Measurements from ENCODE around the gene CERS3. TPM values are rescaled to one million over a fixed set of nuclear protein-coding genes. Genes with fewer than 3 reads are reported as not detected.

Gene CERS3
- total and polyA plus RNA-seq, 4 donors: not detected

DNA sequence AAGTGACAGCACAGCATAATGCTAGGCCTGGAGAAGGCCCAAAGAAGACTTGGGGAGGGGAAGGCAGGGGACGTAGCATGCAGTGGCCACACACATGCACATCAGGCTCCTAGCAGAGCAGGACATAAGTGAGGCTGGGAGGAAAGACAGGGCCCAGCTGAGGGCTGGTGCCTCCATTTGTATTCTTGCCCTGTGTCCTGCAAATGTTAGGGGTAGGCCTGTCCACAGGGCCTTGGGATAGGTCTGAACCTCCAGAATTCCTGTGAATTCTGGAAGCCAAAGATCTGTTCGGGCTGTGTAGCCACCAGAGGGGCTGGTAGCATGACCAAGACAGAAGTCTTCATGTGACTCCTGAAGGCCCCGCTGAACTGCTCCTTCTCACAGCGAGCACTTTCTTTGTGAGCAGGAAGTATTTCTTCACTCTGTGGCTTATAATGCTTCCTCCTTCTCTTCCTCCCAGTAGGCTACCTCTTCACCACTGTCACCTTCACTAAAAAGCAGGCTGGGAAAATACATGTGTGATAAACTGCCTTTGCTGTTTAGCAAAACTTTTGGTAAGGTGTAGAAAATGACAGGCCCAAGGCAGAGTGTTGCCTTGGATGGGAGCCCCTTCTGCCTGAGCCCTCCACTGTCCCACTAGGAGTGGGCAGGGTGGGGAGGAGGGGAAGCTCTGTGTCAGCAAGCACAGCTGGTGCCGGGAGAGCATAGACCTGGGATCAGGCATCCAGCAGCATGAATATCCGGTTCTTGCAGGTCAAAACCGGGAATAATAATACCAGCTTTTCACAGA, 8.4 kb downstream of the CERS3 start:
- TF ChIP-seq JUND (IDR thresholded peaks at IDR 0.05) (no peak), GABPA (IDR thresholded peaks at IDR 0.05 in 1 of 2, conservative IDR thresholded peaks at IDR 0.05 in 1 of 2) (no peak), EGR1 (IDR thresholded peaks at IDR 0.05; ENCODE audit: low read depth in 2 of 2) (no peak), MAX (IDR thresholded peaks at IDR 0.05) (no peak), CTCF (IDR thresholded peaks at IDR 0.05; ENCODE audit: low read depth, low read length, missing input control) (no peak), FOXA1 (IDR thresholded peaks at IDR 0.05) (no peak), RXRA (IDR thresholded peaks at IDR 0.05) (no peak), RAD21 (IDR thresholded peaks at IDR 0.05) (no peak), HNF4G (IDR thresholded peaks at IDR 0.05) (no peak), HNF4A (conservative IDR thresholded peaks at IDR 0.05) (no peak), REST (IDR thresholded peaks at IDR 0.05) (no peak), SP1 (IDR thresholded peaks at IDR 0.05) (no peak), FOXA2 (IDR thresholded peaks at IDR 0.05) (no peak), NR2F2 (IDR thresholded peaks at IDR 0.05) (no peak), TAF1 (conservative IDR thresholded peaks at IDR 0.05) (no peak), YY1 (IDR thresholded peaks at IDR 0.05) (no peak)
- TF ChIP-seq, protein P1, sequence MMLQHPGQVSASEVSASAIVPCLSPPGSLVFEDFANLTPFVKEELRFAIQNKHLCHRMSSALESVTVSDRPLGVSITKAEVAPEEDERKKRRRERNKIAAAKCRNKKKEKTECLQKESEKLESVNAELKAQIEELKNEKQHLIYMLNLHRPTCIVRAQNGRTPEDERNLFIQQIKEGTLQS (IDR thresholded peaks at IDR 0.05): no peak
- TF ChIP-seq, protein P2, sequence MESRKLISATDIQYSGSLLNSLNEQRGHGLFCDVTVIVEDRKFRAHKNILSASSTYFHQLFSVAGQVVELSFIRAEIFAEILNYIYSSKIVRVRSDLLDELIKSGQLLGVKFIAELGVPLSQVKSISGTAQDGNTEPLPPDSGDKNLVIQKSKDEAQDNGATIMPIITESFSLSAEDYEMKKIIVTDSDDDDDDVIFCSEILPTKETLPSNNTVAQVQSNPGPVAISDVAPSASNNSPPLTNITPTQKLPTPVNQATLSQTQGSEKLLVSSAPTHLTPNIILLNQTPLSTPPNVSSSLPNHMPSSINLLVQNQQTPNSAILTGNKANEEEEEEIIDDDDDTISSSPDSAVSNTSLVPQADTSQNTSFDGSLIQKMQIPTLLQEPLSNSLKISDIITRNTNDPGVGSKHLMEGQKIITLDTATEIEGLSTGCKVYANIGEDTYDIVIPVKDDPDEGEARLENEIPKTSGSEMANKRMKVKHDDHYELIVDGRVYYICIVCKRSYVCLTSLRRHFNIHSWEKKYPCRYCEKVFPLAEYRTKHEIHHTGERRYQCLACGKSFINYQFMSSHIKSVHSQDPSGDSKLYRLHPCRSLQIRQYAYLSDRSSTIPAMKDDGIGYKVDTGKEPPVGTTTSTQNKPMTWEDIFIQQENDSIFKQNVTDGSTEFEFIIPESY (IDR thresholded peaks at IDR 0.05): no peak
- H3K4me1 ChIP-seq (ENCODE audit: control insufficient read depth in 4 of 4, insufficient read depth in 4 of 4, low read length in 3 of 4): peaks cover 10 to 22% (median 15%) of the 10 kb centered on the region in 4 donors
- H3K9me3 ChIP-seq (ENCODE audit: control insufficient read depth in 4 of 4, low read length in 3 of 4): no peaks in the 10 kb centered on the region
- no peaks in the 10 kb centered on the region for H3K36me3 ChIP-seq (ENCODE audit: control insufficient read depth in 4 of 4, insufficient read depth in 3 of 4, low read depth in 1 of 4, low read length in 3 of 4)
- H3K4me3 ChIP-seq (ENCODE audit: low read depth in 1 of 3, low read length in 3 of 3): no peak overlapping the region
- DNase-seq (ENCODE audit: low spot score): no peak
- H3K27me3 ChIP-seq (ENCODE audit: control insufficient read depth in 4 of 4, insufficient read depth in 4 of 4, low read length in 3 of 4): no peaks in the 10 kb centered on the region
- 70% methylated on average over 7 of the region's 7 CpGs for whole genome bisulfite sequencing
- no peak overlapping the region for H3K9ac ChIP-seq (ENCODE audit: low read depth in 1 of 2, low read length in 2 of 2)
- no peak overlapping the region for H3K27ac ChIP-seq (ENCODE audit: low read depth in 1 of 2, low read length in 2 of 2)

All from liver (tissue), 9 donors.